HCT116 (cell line): ENCODE measurements around the gene SMARCA5. TPM values are rescaled to one million over a fixed set of nuclear protein-coding genes. Genes with fewer than 3 reads are reported as not detected.

ENCODE experiments used
- ATAC-seq: fragments of 200-7000 bp; cut with Tn5 transposase; 2 replicates; pipeline ENCODE4 v1.9.1; 2020; ENCODE audit warnings: mild to moderate bottlenecking, moderate library complexity
- BruUV-seq: library from RNA; stranded (reverse); fragments of 400-500 nt; replicated peaks from 2 replicates; lab custom pipeline; 2021; lab: Mats Ljungman, UMichigan
- CTCF ChIA-PET: fragments of 300-600 bp; sonication (Branson Sonifier 250); formaldehyde crosslinking; loops from one replicate; lab custom pipeline; 2021; ENCODE audit warnings: antibody characterized with exemption; lab: Charles Lee
- POLR2A ChIA-PET: fragments of 300-600, 350-600 bp; sonication (Branson Sonifier 250); formaldehyde crosslinking; loops from one replicate; lab custom pipeline; 2021; ENCODE audit warnings: antibody characterized with exemption; lab: Charles Lee
- RAD21 ChIA-PET, 2 experiments: fragments of 300-600 bp; sonication (Branson Sonifier 250); formaldehyde crosslinking; loops; one replicate each; lab custom pipeline; 2023; ENCODE audit warnings: low total read pairs in 2 of 2; ENCODE audit not compliant: uncharacterized antibody in 2 of 2, unreplicated experiment in 2 of 2, low non-redundant PET in 1 of 2; lab: Charles Lee
- DNase-seq: peaks from one replicate; pipeline ENCODE4 v3.0.0-alpha.2; 2010; ENCODE audit warnings: low read depth, low spot score
- H2AFZ ChIP-seq: fragments of 200-600 bp; shearing (Covaris generic), sonication (generic); 2 replicates; pipeline ENCODE4 v1.6.1; 2017; ENCODE audit warnings: low read depth, mixed run types, mixed read lengths, antibody characterized with exemption, low read length; ENCODE audit not compliant: poor library complexity, severe bottlenecking
- H3K27ac ChIP-seq: 2 replicates; pipeline ENCODE4 v1.5.1; 2012; ENCODE audit warnings: low read depth, low read length
- H3K27me3 ChIP-seq: fragments of 200-600 bp; sonication (generic); 2 replicates; pipeline ENCODE4 v1.6.1; 2016; ENCODE audit warnings: mixed run types, low read length, mixed read lengths; ENCODE audit not compliant: insufficient read depth
- H3K36me3 ChIP-seq, 2 experiments: fragments of 200-500 bp in 1 of 2; fragments of 200-600 bp in 1 of 2; sonication (Bioruptor generic) in 1 of 2; sonication (generic) in 1 of 2; 2 replicates each; pipeline versions ENCODE4 v1.5.1 to v1.6.1; 2014 to 2016; ENCODE audit warnings: low read length in 2 of 2, inconsistent platforms in 1 of 2, mixed read lengths in 1 of 2, mixed run types in 1 of 2; ENCODE audit not compliant: insufficient read depth in 2 of 2, control insufficient read depth in 1 of 2
- H3K4me1 ChIP-seq, 2 experiments: fragments of 200-600 bp in 1 of 2; sonication (generic) in 1 of 2; 2 replicates each; pipeline versions ENCODE4 v1.5.1 to v1.6.1; 2012 to 2017; ENCODE audit warnings: low read length in 2 of 2, inconsistent platforms in 1 of 2, mild to moderate bottlenecking in 1 of 2, mixed read lengths in 1 of 2, mixed run types in 1 of 2, moderate library complexity in 1 of 2; ENCODE audit not compliant: insufficient read depth in 2 of 2, control insufficient read depth in 1 of 2
- H3K4me2 ChIP-seq: fragments of 200-600 bp; sonication (generic); 2 replicates; pipeline ENCODE4 v1.6.1; 2017; ENCODE audit warnings: mixed run types, low read length, mixed read lengths
- H3K4me3 ChIP-seq, 2 experiments: fragments of 200-600 bp in 1 of 2; sonication (generic) in 1 of 2; replicated peaks in 1 of 2; 2 replicates each; pipeline ENCODE4 v1.5.1; 2011 to 2016; ENCODE audit warnings: low read length in 2 of 2, control low read depth in 1 of 2, low read depth in 1 of 2, mild to moderate bottlenecking in 1 of 2, mixed read lengths in 1 of 2, mixed run types in 1 of 2
- H3K79me2 ChIP-seq: fragments of 200-600 bp; sonication (generic); 2 replicates; pipeline ENCODE4 v1.6.1; 2017; ENCODE audit warnings: mild to moderate bottlenecking, mixed run types, low read length, moderate library complexity, mixed read lengths; ENCODE audit not compliant: insufficient read depth
- H3K9ac ChIP-seq: fragments of 200-600 bp; sonication (generic); 2 replicates; pipeline ENCODE4 v1.6.1; 2016; ENCODE audit warnings: low read length, mixed read lengths
- H3K9me2 ChIP-seq: fragments of 200-600 bp; sonication (generic), shearing (Covaris generic); 2 replicates; pipeline ENCODE4 v1.6.1; 2017; ENCODE audit warnings: mixed run types, mild to moderate bottlenecking, moderate library complexity; ENCODE audit not compliant: insufficient read depth
- H3K9me3 ChIP-seq, 2 experiments: fragments of 200-500 bp in 1 of 2; fragments of 200-600 bp in 1 of 2; sonication (Bioruptor generic) in 1 of 2; sonication (generic) in 1 of 2; 2 replicates each; pipeline ENCODE4 v1.6.1; 2014 to 2017; ENCODE audit warnings: low read length in 2 of 2, mixed read lengths in 2 of 2, inconsistent platforms in 1 of 2, low read depth in 1 of 2, mild to moderate bottlenecking in 1 of 2, mixed run types in 1 of 2, moderate library complexity in 1 of 2; ENCODE audit not compliant: control insufficient read depth in 1 of 2, insufficient read depth in 1 of 2
- H4K20me1 ChIP-seq: fragments of 200-600 bp; sonication (generic), shearing (Covaris generic); 2 replicates; pipeline ENCODE4 v1.6.1; 2017; ENCODE audit warnings: mixed run types, mild to moderate bottlenecking, moderate library complexity; ENCODE audit not compliant: insufficient read depth
- ATF3 ChIP-seq: IDR thresholded peaks from 2 replicates; pipeline ENCODE4 v1.6.1; 2012
- CTCF ChIP-seq, 3 experiments: fragments of 200-600 bp in 1 of 3; sonication (generic) in 1 of 3; IDR thresholded peaks in 2 of 3; conservative IDR thresholded peaks in 1 of 3; 2 replicates each; pipeline ENCODE4 v1.5.1; 2012 to 2017; ENCODE audit warnings: low read depth in 2 of 3, low read length in 2 of 3, antibody characterized with exemption in 1 of 3, borderline replicate concordance in 1 of 3, control low read depth in 1 of 3, mild to moderate bottlenecking in 1 of 3, mixed read lengths in 1 of 3, mixed run types in 1 of 3, moderate library complexity in 1 of 3; ENCODE audit not compliant: insufficient read depth in 1 of 3
- ELF1 ChIP-seq: IDR thresholded peaks from 2 replicates; pipeline ENCODE4 v1.6.1; 2012; ENCODE audit warnings: low read depth, borderline replicate concordance
- EZH2 ChIP-seq: fragments of 200-600 bp; sonication (generic); IDR thresholded peaks from 2 replicates; pipeline ENCODE4 v1.6.1; 2017; ENCODE audit warnings: antibody characterized with exemption, mixed run types
- REST ChIP-seq: IDR thresholded peaks from 2 replicates; pipeline ENCODE4 v1.6.1; 2012; ENCODE audit warnings: low read depth
- SP1 ChIP-seq: IDR thresholded peaks from 2 replicates; pipeline ENCODE4 v1.6.1; 2012; ENCODE audit warnings: low read depth
- YY1 ChIP-seq: IDR thresholded peaks from 2 replicates; pipeline ENCODE4 v1.6.1; 2011; ENCODE audit warnings: low read length, low read depth, moderate library complexity, mild to moderate bottlenecking; ENCODE audit not compliant: insufficient replicate concordance; ENCODE audit errors: extremely low read depth
- ZBTB33 ChIP-seq: IDR thresholded peaks from 2 replicates; pipeline ENCODE4 v1.6.1; 2011; ENCODE audit warnings: mild to moderate bottlenecking, low read length, moderate library complexity; ENCODE audit not compliant: insufficient replicate concordance; ENCODE audit errors: extremely low read depth
- intact Hi-C: fragments of 100-400 bp; cut with micrococcal nuclease; formaldehyde crosslinking; loops from 2 replicates; pipeline ENCODE4 v1.10.0; 2022
- total RNA-seq: library from RNA; stranded (reverse); gene quantifications from one replicate; pipeline ENCODE4 v1.2.1, GENCODE V29; 2021; ENCODE audit not compliant: unreplicated experiment

SMARCA5 gene
- total RNA-seq, 1 experiment from 2014 or later = 61.2 TPM

- no peaks in the 10 kb centered on the region for H3K4me1 ChIP-seq
- ChIA-PET RAD21 (no interaction called here), CTCF (interaction anchor here (1.4 kb wide), 1 partner anchor 15 kb away, joined by 3 read pairs; no protein-coding TSS in a partner anchor), POLR2A (interaction anchor here (1.1 kb wide), 1 partner anchor 11 kb away, joined by 3 read pairs; no protein-coding TSS in a partner anchor)
- H3K4me3 ChIP-seq = no peak overlapping the region
- no peak for DNase-seq
- no peak overlapping the region for H3K9ac ChIP-seq
- TF ChIP-seq YY1 = no peak
- TF ChIP-seq ATF3 = no peak
- no peak for TF ChIP-seq SP1
- no peak for TF ChIP-seq EZH2
- peaks cover 58 to 63% of the 10 kb centered on the region in 2 experiments for H3K36me3 ChIP-seq
- no peak overlapping the region for H2AFZ ChIP-seq
- peaks cover 4% of the 10 kb centered on the region; the same call in 1 of the 2 replicates for H4K20me1 ChIP-seq
- H3K9me2 ChIP-seq = no peaks in the 10 kb centered on the region
- no peak for ATAC-seq
- intact Hi-C loops = no loop called here
- H3K27me3 ChIP-seq = no peaks in the 10 kb centered on the region
- no peak overlapping the region for H3K4me2 ChIP-seq
- H3K27ac ChIP-seq = no peak overlapping the region
- H3K9me3 ChIP-seq = no peaks in the 10 kb centered on the region
- BruUV-seq = no TSS peak
- peaks cover 63% of the 10 kb centered on the region for H3K79me2 ChIP-seq
Observed at GRCh38 chr4:143531788-143532491, 18.4 kb downstream of the SMARCA5 start.

- ChIA-PET CTCF (no interaction called here), POLR2A (no interaction called here), RAD21 (no interaction called here)
- no TSS peak for BruUV-seq
- Histone ChIP-seq H3K9ac (no peak overlapping the region), H3K27ac (no peak overlapping the region), H3K27me3 (no peaks in the 10 kb centered on the region), H3K79me2 (peaks cover 19% of the 10 kb centered on the region; the same call in 1 of the 2 replicates), H2AFZ (no peak overlapping the region), H3K4me2 (no peak overlapping the region), H3K9me2 (no peaks in the 10 kb centered on the region), H3K36me3 (peaks cover 58 to 66% of the 10 kb centered on the region in 2 experiments), H4K20me1 (no peaks in the 10 kb centered on the region), H3K4me1 (no peaks in the 10 kb centered on the region), H3K4me3 (no peak overlapping the region), H3K9me3 (no peaks in the 10 kb centered on the region)
- ATAC-seq = no peak
- intact Hi-C loops = no loop called here
- DNase-seq = no peak
- no peak for TF ChIP-seq ZBTB33
- TF ChIP-seq ELF1 = no peak
- no peak for TF ChIP-seq CTCF (IDR thresholded peaks at IDR 0.05 in 2 of 3, conservative IDR thresholded peaks at IDR 0.05 in 1 of 3; ENCODE audit: borderline replicate concordance in 1 of 3, insufficient read depth in 1 of 3, low read depth in 2 of 3, low read length in 2 of 3)
- no peak for TF ChIP-seq REST
- no peak for TF ChIP-seq YY1
Observed at GRCh38 chr4:143538979-143539669, 25.6 kb downstream of the SMARCA5 start.
